Pancreas (tissue), 10 donors: ENCODE measurements around the gene GMDS. TPM values are rescaled to one million over a fixed set of nuclear protein-coding genes. Genes with fewer than 3 reads are reported as not detected.

ENCODE experiments used
- ATAC-seq, 4 donors: fragments of 200-7000 bp; cut with Tn5 transposase; one replicate each; pipeline versions ENCODE4 v1.8.0 to v1.9.1; 2020; ENCODE audit warnings: mild to moderate bottlenecking in 4 of 4, moderate library complexity in 4 of 4
- DNase-seq, 6 donors: peaks; one replicate each; pipeline ENCODE4 v3.0.0-alpha.2; 2020
- FAIRE-seq: peaks from 2 replicates; lab custom pipeline; 2012; peaks lifted over from hg19 to GRCh38; lab: Jason Lieb, UNC
- H3K27ac ChIP-seq, 4 donors: fragments of 200-600 bp; sonication (generic); 1 replicate in 3 of 4; 2 replicates in 1 of 4; pipeline versions ENCODE4 v1.5.0 to v1.8.0; 2020
- H3K27me3 ChIP-seq, 4 donors: fragments of 200-600 bp; one replicate each; pipeline ENCODE4 v1.8.0; 2021
- H3K36me3 ChIP-seq, 3 donors: fragments of 200-600 bp; sonication (generic) in 1 of 3; one replicate each; pipeline versions ENCODE4 v1.5.0 to v1.8.0; 2020 to 2021
- H3K4me1 ChIP-seq, 3 donors: fragments of 200-600 bp; one replicate each; pipeline ENCODE4 v1.8.0; 2021
- H3K4me3 ChIP-seq, 4 donors: fragments of 200-600 bp; sonication (generic) in 2 of 4; one replicate each; pipeline versions ENCODE4 v1.5.0 to v1.8.0; 2020 to 2021
- H3K9me3 ChIP-seq, 4 donors: fragments of 200-600 bp; one replicate each; pipeline ENCODE4 v1.8.0; 2021
- CTCF ChIP-seq, 4 donors: fragments of 200-600 bp; sonication (generic) in 3 of 4; IDR thresholded peaks; one replicate each; pipeline versions ENCODE4 v1.5.0 to v1.8.0; 2021; ENCODE audit warnings: antibody characterized with exemption in 4 of 4
- WGBS, 2 donors: extraction: QIAGEN DNeasy Blood & Tissue Kit; methylation state at CpG; one replicate each; pipeline ENCODE4 v1.1.7; 2013; 5-methylcytosine and 5-hydroxymethylcytosine counted together
- intact Hi-C, 3 donors: fragments of 100-400 bp; cut with DNase I; formaldehyde crosslinking; loops; one replicate each; pipeline versions ENCODE4 v1.11.1 to v1.14.2; 2022
- polyA plus RNA-seq, 2 donors: library from polyadenylated mRNA; stranded (reverse); fragments of 200-250 nt; gene quantifications; one replicate each; pipeline ENCODE4 v1.2.3, GENCODE V29; 2013
- total RNA-seq, 6 donors: library from RNA; stranded (reverse); fragmentation: NEBNext Ultra II Directional in 4 of 6; extraction: Animal tissue kit (Norgen Biotek cat#: 25700) in 4 of 6; gene quantifications; one replicate each; pipeline versions ENCODE4 v1.2.1 to v1.2.4, GENCODE V29; 2021 to 2023
- donor health status: healthy with polysubstance abuse.
- donor health status: DM: no; HTN: no; CAD: no; lungs with moderate emphysema.
- donor health status: DM: no; HTN: no; CAD: no.
- donor health status: control.
- donor health status: control.
- donor health status: Bipolar disorder and iron deficiency.
- donor health status: DM: yes; HTN: yes; CAD: no.
- donor health status: DM: no; HTN: no; CAD: no.
- donor health status: DM: no; HTN: no; CAD: no.
- donor health status: DM: yes; HTN: yes; CAD: no.

The GMDS gene
- total and polyA plus RNA-seq, 8 donors, result 7.6 to 40.8 (median 26.5) TPM

- intact Hi-C loops, result no loop called here
- Histone ChIP-seq H3K27me3 (no peaks in the 10 kb centered on the region), H3K9me3 (no peaks in the 10 kb centered on the region), H3K27ac (no peak overlapping the region), H3K4me3 (no peak overlapping the region), H3K36me3 (no peaks in the 10 kb centered on the region), H3K4me1 (no peaks in the 10 kb centered on the region)
- no peak for ATAC-seq
- no peak for DNase-seq
- no peak for TF ChIP-seq CTCF (IDR thresholded peaks at IDR 0.05)
- no peak for FAIRE-seq
- 83 to 85% methylated on average over 12 of the region's 12 CpGs for WGBS, 2 donors
Observed at GRCh38 chr6:1585669-1586049, 659.7 kb downstream of the GMDS start.

DNA sequence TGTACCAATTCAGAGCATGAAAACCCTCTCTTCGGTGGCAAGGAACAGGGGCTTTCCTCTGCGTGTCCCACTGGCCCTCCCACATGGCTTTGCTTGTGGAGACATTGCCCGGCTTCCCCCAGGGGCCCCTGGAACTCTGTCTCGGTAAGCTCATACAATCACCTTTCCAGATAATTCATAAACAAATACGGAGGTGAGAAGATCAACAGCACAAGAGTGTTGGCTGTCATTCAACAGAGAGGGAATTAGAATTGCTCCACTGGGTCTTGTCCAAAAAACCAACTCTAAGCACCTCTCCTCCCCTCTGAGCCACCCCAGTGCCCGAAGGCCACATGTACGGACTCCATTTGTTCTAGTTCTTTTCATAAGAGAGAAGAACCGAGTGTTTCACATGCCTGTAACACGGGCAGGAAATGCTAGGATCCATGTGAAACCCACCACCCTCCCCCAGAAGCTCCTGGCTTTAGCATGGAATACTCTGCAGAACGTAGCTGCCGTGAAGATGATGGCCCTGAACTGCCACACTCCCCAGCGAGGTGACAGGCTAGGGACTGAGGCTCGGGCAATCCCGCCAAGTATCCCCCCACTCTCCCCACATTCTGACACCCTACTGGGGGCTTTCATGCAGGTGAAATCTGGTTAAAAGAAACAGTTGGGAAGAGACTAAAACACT lies 660.3 kb downstream of the GMDS start:
- FAIRE-seq, result no peak
- Histone ChIP-seq H3K4me3 (no peak overlapping the region), H3K27me3 (no peaks in the 10 kb centered on the region), H3K4me1 (no peaks in the 10 kb centered on the region), H3K9me3 (no peaks in the 10 kb centered on the region), H3K36me3 (no peaks in the 10 kb centered on the region), H3K27ac (no peak overlapping the region)
- no peak for DNase-seq
- 73 to 76% methylated on average over 14 of the region's 14 CpGs for WGBS, 2 donors
- no peak for ATAC-seq
- intact Hi-C loops, result no loop called here
- no peak for TF ChIP-seq CTCF (IDR thresholded peaks at IDR 0.05)

DNA sequence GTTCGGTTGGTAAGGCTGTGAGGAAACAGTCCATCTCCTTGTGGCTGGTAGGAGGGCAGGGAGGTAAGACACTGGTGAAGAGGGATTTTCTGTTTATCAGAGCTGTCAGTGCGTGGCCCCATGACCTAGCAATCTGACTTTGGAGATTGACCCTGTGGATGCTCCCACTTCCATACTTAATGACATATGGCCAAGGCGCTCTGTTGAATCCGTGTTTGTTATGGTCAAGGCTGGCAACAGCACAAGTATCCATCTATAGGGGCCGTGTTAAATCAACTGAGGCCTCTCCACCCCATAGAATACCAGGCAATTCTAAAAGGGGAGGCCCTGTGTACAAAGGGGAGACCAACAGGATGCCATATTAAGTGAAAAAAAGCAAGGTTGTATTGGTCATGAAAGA lies 661.3 kb downstream of the GMDS start:
- TF ChIP-seq CTCF (IDR thresholded peaks at IDR 0.05), result no peak
- no peak overlapping the region for H3K4me3 ChIP-seq
- intact Hi-C loops, result no loop called here
- 81 to 95% methylated on average over 5 of the region's 5 CpGs for WGBS, 2 donors
- ATAC-seq, result no peak
- H3K9me3 ChIP-seq, result no peaks in the 10 kb centered on the region
- no peak for DNase-seq
- no peak for FAIRE-seq
- no peaks in the 10 kb centered on the region for H3K36me3 ChIP-seq
- H3K27ac ChIP-seq, result no peak overlapping the region
- H3K4me1 ChIP-seq, result no peaks in the 10 kb centered on the region
- H3K27me3 ChIP-seq, result no peaks in the 10 kb centered on the region

GRCh38 chr6:1581120-1581991 lies 664.0 kb downstream of the GMDS start:
- intact Hi-C loops, result no loop called here
- DNase-seq (no peak), FAIRE-seq (no peak), ATAC-seq (no peak)
- Histone ChIP-seq H3K4me1 (no peaks in the 10 kb centered on the region), H3K27ac (no peak overlapping the region), H3K27me3 (no peaks in the 10 kb centered on the region), H3K36me3 (no peaks in the 10 kb centered on the region), H3K4me3 (no peak overlapping the region), H3K9me3 (no peaks in the 10 kb centered on the region)
- 85 to 90% methylated on average over 31 of the region's 31 CpGs for WGBS, 2 donors
- TF ChIP-seq CTCF (IDR thresholded peaks at IDR 0.05), result no peak

DNA sequence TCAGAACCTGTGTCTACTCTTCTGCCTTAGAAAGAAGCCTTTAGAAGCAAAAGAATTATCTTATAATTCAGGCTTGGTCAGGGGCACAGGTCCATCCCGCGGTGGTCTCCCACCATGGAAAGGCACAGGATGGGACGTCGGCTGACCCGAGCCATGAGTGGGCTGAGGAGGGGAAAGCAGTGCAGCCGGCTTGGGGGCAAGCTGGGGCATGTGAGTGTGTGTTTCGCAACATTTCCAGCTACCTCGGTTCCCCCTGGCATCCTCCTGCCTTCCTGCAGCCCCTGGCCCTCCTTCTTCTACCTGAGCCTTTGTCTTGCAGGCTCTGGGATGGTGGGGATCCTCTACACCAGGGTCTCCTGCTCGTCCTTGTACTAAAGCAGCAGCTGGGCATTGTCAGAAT lies 664.8 kb downstream of the GMDS start:
- intact Hi-C loops, result no loop called here
- no peaks in the 10 kb centered on the region for H3K27me3 ChIP-seq
- no peaks in the 10 kb centered on the region for H3K4me1 ChIP-seq
- ATAC-seq, result no peak
- H3K4me3 ChIP-seq, result no peak overlapping the region
- H3K36me3 ChIP-seq, result no peaks in the 10 kb centered on the region
- no peak for TF ChIP-seq CTCF (IDR thresholded peaks at IDR 0.05)
- DNase-seq, result no peak
- 77% methylated on average over 9 of the region's 9 CpGs for WGBS, 2 donors
- FAIRE-seq, result no peak
- no peak overlapping the region for H3K27ac ChIP-seq
- H3K9me3 ChIP-seq, result no peaks in the 10 kb centered on the region
